Activated CD8-positive, alpha-beta memory T cell treated with anti-CD3 and anti-CD28 coated beads for 1 hour (primary cell): ENCODE data around the gene IPMK.
A peak's percentile ranks its signal among the peaks of the same experiment; 100 is the strongest.
"Not testable (repeated sequence)": the region's sequence is repeated elsewhere in the genome, so short reads cannot be mapped to it uniquely, and the experiment has no call there.

Experiments
- DNase-seq, 2 donors: peaks; one replicate each; pipeline ENCODE4 v3.0.0-alpha.2; 2020; ENCODE audit warnings: low read depth in 1 of 2; ENCODE audit errors: extremely low read depth in 1 of 2

IPMK gene

DNA sequence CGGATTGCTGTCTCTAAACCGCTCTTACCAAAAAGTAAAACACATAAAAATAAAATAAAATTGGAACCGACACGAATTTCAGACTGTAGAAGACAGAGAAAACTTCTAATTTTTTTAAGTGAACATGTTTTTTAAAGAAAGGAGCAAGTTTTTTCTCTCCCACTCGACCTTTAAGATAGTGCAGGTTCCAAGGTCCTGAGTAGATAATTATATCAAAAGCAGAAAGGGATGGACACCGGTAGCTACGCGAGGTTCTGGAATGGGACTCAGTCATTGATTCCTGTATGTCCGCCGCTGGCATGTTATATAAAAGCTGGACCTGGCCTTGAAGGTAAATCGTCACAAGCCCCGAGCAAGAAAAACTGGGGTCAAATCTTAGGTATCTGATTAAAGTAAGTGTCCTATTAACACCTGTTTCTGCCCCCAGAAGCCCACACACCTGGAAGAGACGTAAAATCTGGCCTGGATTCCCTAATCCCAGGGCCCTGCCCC lies 806 bp upstream of the IPMK start:
- no peak for DNase-seq

DNA sequence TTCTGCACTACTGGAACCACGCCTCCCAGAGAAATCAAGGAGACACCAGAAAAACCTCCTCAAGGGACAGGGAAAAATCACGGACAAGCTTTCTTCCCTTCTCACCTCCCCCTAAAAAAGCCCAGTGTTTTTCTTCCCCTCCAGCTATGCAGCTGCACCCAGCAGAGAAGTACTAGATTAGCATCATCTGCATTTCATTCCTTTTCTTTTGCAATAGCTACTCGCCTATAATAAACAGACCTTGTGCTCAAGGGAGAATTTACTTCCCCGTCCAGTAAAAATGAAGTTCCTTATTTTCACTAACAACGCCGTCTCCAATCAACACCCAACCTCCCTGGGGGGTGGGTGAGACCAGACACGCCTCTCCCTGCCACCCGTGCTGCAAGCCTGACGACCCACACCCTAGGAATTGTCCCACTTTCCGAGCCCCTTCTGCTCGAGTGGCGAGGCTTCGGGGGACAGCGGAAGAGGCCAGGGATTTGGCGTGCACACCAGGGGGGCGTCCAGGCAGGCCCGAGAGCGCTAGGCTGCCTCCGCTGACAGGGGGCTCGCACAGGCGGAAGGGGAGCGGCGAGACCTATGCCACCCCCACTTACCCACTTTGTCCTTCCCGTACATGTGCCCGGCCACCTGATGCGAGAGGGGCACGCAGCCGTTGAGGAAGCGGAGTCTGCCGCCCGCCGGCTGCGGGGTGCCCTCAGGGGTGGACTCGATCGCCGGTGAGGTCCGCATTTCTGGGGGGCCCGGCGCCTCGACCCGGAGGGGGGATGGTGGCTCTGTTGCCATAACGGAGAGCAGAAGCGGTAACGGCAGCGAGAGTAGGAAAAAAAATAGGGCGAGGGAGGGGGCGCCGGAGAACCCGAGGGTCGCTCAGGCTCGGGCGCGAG lies 625 bp downstream of the IPMK start:
- DNase-seq: peak in 1 of 2 donors; percentile 17

DNA sequence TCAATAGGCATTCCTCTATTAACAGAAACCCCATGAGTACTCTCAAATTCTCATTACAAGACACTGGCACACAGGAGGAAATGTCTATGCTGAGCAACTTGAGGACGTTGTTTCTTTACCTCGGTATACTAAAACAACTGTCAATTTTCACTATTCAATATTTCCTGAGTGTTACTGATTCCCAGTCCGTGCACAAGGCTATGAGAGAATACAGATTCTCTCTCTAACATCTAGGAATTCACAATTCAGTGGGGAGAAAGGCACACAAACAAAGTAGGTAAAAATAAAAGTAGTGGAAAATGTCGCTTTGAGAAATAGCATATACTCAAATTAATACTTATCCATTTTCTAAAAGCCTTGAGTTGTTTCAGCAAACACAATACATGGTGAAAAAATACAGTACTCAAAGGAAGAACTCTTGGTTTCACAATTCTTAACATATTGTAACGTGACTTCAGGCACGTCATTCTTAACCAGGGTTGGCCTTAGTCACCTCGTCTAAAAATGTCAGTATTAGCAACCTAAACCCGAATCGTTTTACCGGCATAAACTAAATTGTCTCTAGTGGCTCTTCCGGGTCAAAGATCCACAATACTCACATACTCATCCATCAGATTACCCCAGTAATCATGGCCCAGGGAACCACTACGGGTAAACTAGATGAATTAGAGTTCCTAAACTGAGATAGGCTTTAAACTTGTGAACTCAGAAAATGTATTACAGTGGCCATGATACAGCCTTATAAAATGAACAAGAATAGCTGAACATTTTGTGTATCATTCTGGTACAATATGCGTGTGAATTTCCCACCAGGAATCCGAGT lies 1.5 kb downstream of the IPMK start:
- no peak for DNase-seq

DNA sequence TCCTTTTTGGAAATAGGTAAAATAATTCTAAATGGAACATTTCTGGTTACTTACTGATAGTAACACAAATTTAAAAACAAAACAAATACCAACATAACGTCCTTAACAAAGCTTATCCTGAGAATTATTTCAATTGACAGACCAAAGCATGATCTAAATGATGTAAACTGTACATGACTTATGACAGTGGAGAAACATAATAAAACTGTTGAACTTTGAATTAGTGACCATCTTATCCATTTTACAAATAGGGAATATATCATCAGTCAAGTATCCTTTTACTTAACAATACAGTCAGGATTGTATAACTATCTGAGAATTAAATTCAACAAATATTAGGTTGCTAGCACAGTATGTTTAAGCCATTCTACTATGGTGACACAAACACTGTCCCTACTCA lies 2.4 kb downstream of the IPMK start:
- DNase-seq: no peak

DNA sequence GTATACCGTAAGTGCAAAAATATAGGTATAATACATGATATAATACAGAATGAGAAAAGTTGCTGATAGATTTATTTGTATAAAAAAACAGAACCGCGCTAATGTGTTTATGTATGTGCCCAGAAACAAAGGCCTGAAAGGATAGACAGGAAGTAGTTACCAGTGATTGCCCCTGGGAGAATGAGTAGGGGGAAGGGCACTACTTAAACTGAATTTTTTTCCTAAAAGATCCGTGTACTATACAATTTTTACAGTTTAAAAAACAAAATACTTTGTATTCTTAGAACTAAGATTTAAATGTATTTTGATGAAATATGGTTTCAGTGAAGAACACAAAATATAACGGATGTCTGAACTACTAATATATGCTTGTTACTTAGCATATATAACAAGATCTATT lies 2.9 kb downstream of the IPMK start:
- DNase-seq: no peak

DNA sequence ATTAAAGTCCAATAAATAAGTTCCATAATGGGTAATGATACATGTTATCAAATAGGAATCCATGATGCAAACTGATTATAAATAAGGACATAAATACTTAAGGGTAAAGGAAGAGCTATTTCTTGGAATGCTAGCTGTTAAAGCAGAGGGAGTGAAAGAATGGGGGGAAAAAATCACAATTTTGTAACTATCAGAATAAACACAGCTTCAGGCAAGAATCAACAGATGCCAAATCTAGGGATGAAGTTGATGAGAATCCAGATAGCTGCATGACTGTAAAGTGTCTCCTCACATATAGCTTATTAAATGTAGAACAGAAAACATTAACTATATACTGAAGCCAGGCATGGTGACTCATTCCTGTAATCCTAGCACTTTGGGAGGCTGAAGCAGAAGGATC lies 4.9 kb downstream of the IPMK start:
- DNase-seq: no peak

DNA sequence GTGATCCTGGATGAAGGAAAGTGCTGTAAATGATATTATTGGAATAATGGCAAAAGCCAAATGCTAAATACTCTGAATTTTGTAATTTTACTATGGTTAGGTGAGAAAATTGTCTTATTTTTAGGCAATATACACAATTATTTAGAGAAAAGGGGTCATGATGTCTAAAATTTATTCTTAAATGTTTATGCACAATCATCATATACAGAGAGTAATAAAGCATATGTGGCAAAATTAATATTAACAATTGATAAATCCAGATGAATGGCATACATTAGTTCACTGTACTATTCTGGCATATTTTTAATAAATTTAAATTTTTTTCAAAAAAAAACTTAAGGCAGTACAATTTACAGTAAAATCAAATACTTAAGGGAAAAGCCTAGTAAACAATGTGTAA lies 7.4 kb downstream of the IPMK start:
- DNase-seq: no peak

DNA sequence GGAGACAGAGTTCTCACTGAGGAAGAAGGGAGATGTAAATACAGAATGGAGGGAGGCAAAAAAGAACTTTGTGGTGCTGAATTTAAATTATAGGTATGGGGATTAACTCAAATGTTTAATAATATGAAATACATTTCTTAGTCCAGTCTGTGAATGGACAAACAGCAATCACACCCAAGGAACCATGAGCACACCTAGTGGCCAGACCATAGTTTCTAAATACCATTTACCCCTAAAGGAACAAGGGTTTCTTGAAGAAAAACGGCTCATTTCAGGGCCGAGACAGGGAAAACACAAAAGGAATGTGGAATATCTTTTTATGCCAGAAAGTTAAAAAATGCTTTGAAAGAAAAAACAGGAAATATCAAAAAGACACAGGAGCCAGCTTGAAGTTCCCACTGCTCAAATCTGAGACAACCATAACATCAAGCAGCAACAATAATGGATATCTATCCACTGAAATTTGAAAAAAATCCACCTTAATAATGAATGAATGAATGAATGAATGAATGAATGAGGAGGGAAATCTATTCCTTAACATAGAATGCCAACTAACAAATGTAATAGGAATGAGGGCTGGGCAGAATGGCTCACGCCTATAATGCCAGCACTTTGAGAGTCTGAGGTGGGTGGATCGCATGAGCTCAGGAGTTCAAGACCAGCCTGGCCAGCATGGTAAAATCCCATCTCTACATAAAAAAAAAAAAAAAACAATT lies 8.6 kb downstream of the IPMK start:
- no peak for DNase-seq

DNA sequence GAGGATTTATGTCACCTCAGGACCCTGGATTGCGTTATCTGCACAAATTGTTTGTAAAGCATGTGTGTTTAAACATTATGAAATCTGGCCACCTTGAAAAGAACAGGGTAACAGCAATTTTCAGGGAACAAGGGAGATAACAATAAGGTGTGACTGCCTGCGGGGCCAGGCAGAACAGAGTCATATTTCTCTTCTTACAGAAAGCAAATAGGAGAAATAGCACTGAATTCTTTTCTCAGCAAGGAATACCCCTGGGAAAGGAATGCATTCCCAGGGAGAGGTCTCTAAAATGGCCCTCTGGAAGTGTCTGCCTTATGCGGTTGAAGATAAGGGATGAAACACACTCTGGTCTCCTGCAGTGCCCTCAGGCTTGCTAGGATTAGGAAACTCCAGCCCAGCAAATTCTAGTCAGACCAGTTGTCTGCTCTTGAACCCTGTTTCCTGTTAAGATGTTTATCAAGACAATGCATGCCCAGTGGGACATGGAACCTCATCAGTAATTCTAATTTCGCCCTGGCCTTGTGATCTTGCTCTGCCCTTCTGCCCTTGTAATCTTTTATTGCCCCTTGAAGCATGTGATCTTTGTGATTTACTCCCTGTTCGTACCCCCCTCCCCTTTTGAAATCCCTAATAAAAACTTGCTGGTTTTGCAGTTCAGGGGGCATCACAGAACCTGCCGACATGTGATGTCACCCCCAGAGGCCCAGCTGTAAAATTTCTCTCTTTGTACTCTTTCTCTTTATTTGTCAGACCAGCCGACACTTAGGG lies 11.5 kb downstream of the IPMK start:
- not testable (repeated sequence) for DNase-seq

DNA sequence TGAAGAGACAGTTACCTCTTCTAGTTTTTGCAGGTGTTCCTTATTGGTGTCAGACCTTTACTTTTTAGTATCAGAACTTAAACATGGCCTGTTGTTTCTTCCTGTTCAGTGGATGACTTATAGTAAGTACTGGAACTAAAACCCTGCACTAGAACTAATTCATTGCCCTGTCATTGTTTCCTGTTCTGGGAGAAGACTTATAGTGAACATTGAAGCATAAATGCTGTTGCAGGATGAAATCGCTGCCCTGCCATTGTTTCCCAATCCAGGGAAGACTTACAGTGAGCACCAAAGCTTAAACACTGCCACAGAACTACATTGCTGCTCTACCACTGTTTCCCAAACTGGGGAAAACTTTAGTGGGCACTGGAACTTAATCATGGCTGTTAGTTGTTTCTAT lies 13.1 kb downstream of the IPMK start:
- DNase-seq: no peak

DNA sequence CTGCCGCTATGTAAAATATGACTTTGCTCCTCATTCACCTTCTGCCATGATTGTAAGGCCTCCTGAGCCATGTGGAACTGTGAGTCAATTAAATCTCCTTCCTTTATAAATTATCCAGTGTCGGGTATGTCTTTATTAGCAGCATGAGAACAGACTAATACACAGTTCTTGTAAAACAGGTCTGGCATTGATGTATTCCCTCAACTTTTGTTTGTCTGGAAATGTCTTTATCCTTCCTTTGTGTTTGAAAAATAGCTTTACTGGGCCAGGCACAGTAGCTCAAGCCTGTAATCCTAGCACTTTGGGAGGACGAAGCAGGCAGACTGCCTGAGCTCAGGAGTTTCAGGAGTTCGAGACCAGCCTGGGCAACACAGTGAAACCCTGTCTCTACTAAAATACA lies 14.5 kb downstream of the IPMK start:
- no peak for DNase-seq

DNA sequence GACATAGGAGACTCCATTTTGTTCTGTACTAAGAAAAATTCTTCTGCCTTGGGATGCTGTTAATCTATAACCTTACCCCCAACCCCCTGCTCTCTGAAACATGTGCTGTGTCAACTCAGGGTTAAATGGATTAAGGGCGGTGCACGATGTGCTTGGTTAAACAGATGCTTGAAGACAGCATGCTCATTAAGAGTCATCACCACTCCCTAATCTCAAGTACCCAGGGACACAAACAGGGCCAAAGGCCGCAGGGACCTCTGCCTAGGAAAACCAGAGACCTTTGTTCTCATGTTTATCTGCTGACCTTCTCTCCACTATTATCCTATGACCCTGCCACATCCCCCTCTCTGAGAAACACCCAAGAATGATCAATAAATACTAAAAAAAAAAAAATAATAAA lies 23.0 kb downstream of the IPMK start:
- not testable (repeated sequence) for DNase-seq

DNA sequence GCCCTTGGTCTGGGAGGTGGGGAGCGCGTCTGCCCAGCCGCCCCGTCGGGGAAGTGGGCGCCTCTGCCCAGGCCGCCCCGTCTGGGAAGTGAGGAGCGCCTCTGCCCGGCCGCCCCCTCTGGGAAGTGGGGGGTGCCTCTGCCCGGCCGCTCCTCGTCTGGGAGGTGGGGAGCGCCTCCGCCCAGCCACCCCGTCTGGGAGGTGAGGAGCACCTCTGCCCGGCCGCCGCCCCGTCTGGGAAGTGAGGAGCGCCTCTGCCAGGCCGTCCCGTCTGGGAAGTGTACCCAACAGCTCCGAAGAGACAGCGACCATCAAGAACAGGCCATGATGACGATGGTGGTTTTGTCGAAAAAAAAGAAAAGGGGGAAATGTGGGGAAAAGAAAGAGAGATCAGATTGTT lies 23.5 kb downstream of the IPMK start:
- not testable (repeated sequence) for DNase-seq

DNA sequence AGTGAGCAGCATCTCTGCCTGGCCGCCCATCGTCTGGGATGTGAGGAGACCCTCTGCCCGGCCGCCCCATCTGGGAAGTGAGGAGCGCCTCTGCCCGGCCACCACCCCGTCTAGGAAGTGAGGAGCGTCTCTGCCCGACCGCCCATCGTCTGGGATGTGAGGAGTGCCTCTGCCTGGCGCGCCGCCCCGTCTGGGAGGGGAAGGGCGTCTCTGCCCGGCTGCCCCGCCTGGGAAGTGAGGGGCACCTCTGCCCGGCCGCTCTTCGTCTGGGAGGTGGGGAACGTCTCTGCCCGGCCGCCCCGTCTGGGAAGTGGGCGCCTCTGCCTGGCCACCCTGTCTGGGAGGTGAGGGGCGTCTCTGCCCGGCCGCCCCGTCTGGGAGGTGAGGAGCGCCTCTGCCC lies 23.9 kb downstream of the IPMK start:
- not testable (repeated sequence) for DNase-seq

DNA sequence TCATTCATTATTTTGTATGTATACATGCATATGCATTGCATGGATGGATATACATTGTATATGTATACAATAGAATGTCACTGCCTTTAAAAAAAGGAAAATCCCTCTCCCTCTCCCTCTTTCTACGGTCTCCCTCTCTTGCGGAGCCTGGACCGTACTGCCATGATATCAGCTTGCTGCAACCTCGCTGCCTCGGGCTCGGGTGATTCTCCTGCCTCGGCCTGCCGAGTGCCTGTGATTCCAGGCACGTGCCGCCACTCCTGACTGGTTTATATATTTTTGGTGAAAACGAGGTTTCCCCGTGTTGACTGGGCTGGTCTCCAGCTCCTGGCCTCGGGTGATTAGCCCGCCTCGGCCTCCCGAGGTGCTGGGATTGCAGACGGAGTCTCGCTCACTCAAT lies 24.4 kb downstream of the IPMK start:
- DNase-seq: no peak

DNA sequence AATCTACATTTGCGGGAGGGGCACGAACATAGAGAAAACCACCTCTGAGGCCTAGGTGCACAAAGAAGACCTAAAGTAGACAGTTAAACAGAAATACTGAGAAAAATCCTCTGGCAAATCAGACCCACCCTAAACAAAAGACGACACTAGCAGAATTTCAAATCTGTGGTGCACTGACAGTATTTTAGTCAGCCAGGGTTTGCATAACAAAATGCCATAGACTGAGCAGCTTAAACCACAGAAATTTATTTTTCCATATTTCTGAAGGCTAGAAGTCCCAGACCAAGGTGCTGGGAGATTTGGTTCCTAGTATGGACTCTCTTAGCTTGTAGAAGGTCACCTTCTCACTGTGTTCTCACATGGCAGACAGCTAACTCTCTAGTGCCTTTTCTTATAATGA lies 26.3 kb downstream of the IPMK start:
- DNase-seq: no peak

DNA sequence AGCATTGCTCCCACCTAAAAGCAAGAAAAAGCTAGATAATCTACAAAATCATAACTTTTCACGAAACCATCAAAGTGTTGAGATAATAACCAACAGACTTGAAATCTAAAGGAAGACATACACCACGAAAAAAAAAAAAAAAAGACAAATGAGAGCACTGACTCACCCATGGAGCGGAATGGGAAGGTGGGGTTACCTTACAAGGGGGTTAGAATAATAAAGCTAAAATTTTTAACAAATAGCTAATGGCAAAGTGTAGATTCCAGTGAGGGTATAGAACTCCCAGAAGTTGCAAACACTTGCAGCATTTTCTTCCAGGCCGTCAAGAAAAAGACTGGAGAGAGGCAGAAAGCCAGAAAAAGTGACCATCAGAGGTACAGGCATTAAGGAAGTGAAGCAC lies 27.2 kb downstream of the IPMK start:
- DNase-seq: no peak

DNA sequence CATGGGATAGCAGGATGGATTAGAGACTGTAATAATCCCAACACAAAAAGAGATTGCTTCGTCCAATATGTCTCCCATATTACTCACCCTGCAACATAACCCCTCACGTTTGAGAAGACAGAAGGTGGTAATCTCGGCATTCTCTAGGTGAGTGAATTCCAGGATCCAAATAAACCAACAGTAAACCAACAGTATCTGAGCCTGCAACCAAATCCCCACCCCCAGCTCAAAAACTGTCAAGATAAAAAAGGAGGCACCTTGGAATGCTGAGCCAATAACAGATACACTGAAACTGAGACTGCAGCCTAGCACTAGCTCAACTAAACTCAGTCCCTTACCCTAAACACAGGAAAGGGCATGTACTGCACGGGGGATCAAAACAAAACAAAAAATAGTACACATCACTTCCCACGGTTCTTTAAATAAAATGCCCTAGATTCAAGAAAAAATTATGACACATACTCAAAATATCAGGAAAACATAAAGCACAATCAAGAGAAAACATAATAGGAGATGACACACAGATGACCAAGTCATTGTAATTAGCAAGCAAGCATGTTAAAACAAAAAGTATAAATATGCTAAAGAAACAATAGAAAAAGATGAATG lies 28.0 kb downstream of the IPMK start:
- DNase-seq: no peak

DNA sequence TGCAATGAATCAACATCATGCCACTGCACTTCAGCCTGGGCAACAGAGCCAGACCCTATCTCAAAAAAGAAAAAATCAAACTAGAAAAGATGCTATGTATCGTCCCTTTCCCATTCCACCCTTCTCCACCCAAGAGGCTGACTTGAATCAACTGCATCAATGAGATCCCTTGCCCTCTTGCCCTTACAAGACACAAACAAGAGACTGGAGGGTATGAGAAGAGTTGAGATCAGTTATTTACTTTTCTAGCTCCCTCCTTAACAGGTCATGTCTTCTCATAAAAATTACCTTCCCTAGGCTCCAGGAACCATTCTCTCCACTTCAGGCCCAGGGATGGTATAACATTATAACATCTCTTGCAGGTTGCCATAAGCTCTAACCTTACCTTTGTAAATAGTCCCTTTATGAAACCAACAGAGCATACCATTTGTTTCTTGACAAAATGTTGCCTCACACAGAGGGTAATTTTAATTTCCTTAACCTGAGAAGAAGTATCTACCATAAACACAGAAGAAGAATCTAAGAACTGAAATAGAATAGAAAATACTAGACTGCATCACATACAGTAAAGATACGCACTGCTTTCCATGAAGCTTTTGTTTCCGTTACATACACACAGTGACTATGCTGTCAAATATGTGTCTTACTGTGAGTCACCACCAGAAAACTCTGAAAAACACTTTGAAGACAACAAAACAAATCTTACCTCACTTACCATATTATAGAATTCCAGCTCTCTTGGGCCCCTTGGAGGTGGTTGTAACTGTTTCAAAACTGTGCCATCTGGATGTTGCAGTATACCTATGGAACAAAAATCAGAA lies 30.5 kb downstream of the IPMK start:
- DNase-seq: no peak
